Right cardiac atrium (tissue), 5 donors: Measurements from ENCODE around the gene SMAD9. TPM values are rescaled to one million over a fixed set of nuclear protein-coding genes. Genes with fewer than 3 reads are reported as not detected.

Experiments
- ATAC-seq, 2 donors: fragments of 200-7000 bp; cut with Tn5 transposase; one replicate each; pipeline versions ENCODE4 v1.8.0 to v1.9.1; 2020; ENCODE audit warnings: moderate library complexity in 2 of 2, mild to moderate bottlenecking in 1 of 2
- DNase-seq, 3 donors: peaks; one replicate each; pipeline ENCODE4 v3.0.0-alpha.2; 2020
- H3K27ac ChIP-seq: one replicate; pipeline ENCODE4 v1.5.1; 2013; ENCODE audit warnings: mild to moderate bottlenecking, low read length, control low read depth, moderate library complexity
- H3K27me3 ChIP-seq: one replicate; pipeline ENCODE4 v1.6.1; 2013; ENCODE audit not compliant: control insufficient read depth, insufficient read depth
- H3K4me1 ChIP-seq: one replicate; pipeline ENCODE4 v1.6.1; 2013; ENCODE audit warnings: low read length; ENCODE audit not compliant: control insufficient read depth, insufficient read depth
- H3K4me3 ChIP-seq: one replicate; pipeline ENCODE4 v1.5.1; 2013; ENCODE audit warnings: low read length, control low read depth
- H3K9me3 ChIP-seq: one replicate; pipeline ENCODE4 v1.6.1; 2013; ENCODE audit warnings: low read length; ENCODE audit not compliant: control insufficient read depth
- WGBS: extraction: QIAGEN DNeasy Blood & Tissue Kit; methylation state at CpG from one replicate; pipeline ENCODE4 v1.1.7; 2013; 5-methylcytosine and 5-hydroxymethylcytosine counted together
- intact Hi-C, 4 donors: fragments of 100-400 bp; cut with DNase I; formaldehyde crosslinking; loops; one replicate each; pipeline versions ENCODE4 v1.11.0 to v1.14.0; 2022 to 2023
- polyA plus RNA-seq: library from polyadenylated mRNA; stranded (reverse); fragments of 200-250 nt; gene quantifications from one replicate; pipeline ENCODE4 v1.2.3, GENCODE V29; 2013
- total RNA-seq, 4 donors: library from RNA; stranded (reverse); fragmentation: NEBNext Ultra II Directional; extraction: Animal tissue kit (Norgen Biotek cat#: 25700); gene quantifications; one replicate each; pipeline ENCODE4 v1.2.1, GENCODE V29; 2021
- donor health status: healthy with polysubstance abuse.
- donor health status: DM: no; HTN: yes; CAD: no.
- donor health status: DM: no; HTN: no; CAD: no.
- donor health status: DM: no; HTN: yes; CAD: no; lungs with severe emphysema.
- donor health status: DM: yes; HTN: yes; CAD: no.

The SMAD9 gene
- total and polyA plus RNA-seq, 5 donors, result 4.9 to 20.0 (median 12.4) TPM

DNA sequence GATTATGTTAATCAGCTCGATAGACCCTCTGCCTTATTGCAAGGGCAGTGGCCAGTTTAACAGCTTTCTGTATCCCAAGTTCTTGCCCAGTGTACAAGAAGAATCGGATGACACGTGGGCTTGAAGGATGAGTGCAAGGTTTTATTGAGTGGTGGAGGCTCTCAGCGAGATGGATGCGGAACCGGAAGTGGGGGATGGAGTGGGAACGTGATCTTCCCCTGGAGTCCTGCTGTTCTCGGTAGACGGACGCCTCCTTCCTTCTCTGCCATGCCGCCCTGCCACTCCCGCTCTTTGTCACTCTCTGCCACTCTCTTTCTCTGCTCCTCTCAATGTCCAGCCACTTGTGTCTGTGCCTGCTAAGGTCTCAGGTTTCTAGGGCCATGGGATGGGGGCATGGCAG, 80.1 kb downstream of the SMAD9 start:
- DNase-seq (no peak), ATAC-seq (no peak)
- 84% methylated on average over 12 of the region's 12 CpGs for WGBS
- H3K4me3 ChIP-seq, result no peak overlapping the region
- H3K9me3 ChIP-seq, result no peaks in the 10 kb centered on the region
- intact Hi-C loops, result no loop called here
- H3K27me3 ChIP-seq, result no peaks in the 10 kb centered on the region
- H3K4me1 ChIP-seq, result peaks cover 6% of the 10 kb centered on the region
- no peak overlapping the region for H3K27ac ChIP-seq

- Histone ChIP-seq H3K27me3 (no peaks in the 10 kb centered on the region), H3K4me3 (no peak overlapping the region), H3K4me1 (peaks cover 6% of the 10 kb centered on the region), H3K9me3 (no peaks in the 10 kb centered on the region), H3K27ac (no peak overlapping the region)
- no peak for DNase-seq
- 73% methylated on average over 3 of the region's 3 CpGs for WGBS
- ATAC-seq, result no peak
- intact Hi-C loops, result no loop called here
These were observed 80.8 kb downstream of the SMAD9 start for GRCh38 chr13:36839281-36839680.

DNA sequence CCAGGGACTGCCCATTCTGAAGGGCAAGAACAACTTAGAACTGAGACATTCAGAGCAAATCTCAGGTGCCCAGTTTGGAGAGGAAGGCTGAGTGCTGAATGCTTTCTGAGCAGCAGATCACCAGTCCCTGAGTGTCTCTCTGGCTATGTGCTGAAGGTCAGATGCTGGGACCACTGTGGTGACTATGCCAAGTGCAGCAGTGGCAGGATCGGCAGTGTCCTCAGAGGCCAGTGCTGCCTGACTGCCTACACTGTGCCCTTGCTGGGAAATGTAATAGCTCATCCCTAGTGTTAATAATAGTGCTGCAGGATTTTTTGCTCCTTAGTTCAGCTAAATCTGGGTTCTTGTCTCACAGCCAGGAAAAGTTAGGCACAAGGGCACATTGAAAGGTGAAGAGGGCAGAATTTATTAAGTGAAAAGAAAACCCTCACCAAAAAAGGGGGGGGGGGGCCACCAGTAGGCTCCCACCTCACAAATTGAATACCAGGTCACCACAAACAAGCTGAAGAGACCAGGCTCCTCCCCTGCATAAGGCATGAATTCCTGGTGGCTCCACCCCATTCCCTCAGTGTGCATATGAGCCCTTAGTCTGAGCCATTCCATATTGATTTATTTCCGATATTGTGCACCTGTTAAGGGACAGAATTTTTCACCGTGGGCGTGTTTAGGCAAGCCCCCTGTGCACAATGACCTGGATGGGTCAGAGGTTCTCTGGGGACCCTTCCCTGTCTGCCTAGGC, 82.5 kb downstream of the SMAD9 start:
- Histone ChIP-seq H3K4me1 (peaks cover 6% of the 10 kb centered on the region), H3K4me3 (no peak overlapping the region), H3K27me3 (no peaks in the 10 kb centered on the region), H3K9me3 (no peaks in the 10 kb centered on the region), H3K27ac (peak overlapping the region; percentile 72)
- 59% methylated on average over 4 of the region's 4 CpGs for WGBS
- peak in 1 of 3 donors; percentile 37 for DNase-seq
- intact Hi-C loops, result no loop called here
- peak; percentile 82 to 84 for ATAC-seq

DNA sequence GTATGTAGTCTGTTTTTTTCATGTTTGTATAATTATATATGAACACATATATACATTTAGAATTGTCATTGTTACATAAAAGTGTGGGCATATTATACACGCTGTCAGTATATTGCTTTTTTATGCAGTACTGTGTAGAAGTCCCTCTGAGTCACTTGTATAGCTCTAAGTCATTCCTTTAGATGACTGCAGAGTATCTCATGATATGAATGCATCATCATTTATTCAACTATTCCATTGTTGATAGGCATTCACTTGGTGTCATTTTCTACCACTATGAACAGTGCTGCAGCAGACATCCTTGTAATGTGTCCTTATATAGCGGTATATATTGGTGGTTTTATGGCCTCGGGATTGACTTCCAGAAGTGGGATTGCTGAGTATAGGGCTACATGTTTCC, 85.7 kb downstream of the SMAD9 start:
- Histone ChIP-seq H3K4me1 (peaks cover 6% of the 10 kb centered on the region), H3K27me3 (no peaks in the 10 kb centered on the region), H3K27ac (no peak overlapping the region), H3K9me3 (no peaks in the 10 kb centered on the region), H3K4me3 (no peak overlapping the region)
- intact Hi-C loops, result no loop called here
- WGBS, result 98% methylated on average over 3 of the region's 3 CpGs
- ATAC-seq (no peak), DNase-seq (no peak)

DNA sequence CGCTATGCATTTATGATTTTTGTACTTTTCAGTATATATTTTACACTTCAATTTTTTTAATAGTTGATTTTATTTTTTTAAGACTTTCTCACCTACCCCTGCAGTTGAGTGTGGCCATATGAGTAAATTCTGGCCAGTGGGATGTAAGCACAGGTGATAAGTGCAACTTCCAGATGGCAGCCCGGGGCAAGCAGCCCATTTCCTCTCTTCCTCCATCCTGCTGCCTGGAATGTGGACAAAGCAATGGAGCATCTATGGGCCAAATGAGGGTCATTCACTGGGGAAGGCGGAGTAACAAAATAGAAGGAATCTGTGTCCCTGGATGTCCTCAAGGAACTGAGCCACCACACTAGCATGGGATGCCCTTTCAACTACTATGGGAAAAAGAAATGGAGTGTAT, 88.7 kb downstream of the SMAD9 start:
- 94% methylated on average over 3 of the region's 3 CpGs for WGBS
- Histone ChIP-seq H3K9me3 (no peaks in the 10 kb centered on the region), H3K27ac (no peak overlapping the region), H3K4me1 (no peaks in the 10 kb centered on the region), H3K4me3 (no peak overlapping the region), H3K27me3 (no peaks in the 10 kb centered on the region)
- intact Hi-C loops, result no loop called here
- ATAC-seq (no peak), DNase-seq (no peak)

DNA sequence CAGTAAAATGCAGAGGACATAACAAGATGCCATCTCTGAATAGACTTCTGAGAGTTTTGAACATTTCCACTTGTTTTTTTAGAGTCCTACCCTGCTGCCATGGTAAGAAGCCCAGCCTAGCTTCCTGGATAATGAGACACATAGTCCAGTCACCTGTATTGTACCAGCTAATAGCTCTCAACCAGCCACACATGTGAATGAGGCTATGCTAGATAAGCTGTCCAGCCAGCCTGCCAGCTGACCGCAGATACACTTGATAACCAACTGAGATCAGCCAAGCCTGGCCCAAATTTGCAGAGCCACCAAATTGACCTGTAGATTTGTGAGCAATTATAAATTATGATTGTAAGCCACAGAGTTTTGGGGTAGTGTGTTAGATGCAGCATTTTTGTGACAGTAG, 90.3 kb downstream of the SMAD9 start:
- DNase-seq, result no peak
- intact Hi-C loops, result no loop called here
- H3K27ac ChIP-seq, result no peak overlapping the region
- H3K9me3 ChIP-seq, result no peaks in the 10 kb centered on the region
- WGBS, result 34% methylated on average over 1 of the region's 1 CpG
- no peaks in the 10 kb centered on the region for H3K4me1 ChIP-seq
- no peak overlapping the region for H3K4me3 ChIP-seq
- ATAC-seq, result no peak
- H3K27me3 ChIP-seq, result no peaks in the 10 kb centered on the region

DNA sequence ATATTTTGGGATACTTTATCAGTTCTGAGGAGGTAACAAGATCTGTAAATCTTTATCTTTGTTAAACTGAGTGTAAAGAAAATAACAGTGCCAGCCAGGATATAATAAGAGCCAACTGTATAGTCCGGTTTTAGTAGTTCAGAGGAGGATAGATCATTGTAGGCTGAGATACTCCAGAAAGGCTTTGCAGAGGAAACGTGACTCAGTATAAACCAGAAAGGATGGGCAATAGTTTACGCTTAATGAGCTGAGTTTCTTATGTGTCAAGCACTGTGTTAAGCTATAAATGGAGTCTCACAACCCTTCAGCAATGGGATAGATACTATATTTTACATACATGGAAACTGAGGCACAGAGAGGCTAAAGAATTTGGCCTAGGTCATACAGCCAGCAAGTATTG, 97.3 kb downstream of the SMAD9 start:
- WGBS, result 69% methylated on average over 3 of the region's 3 CpGs
- intact Hi-C loops, result no loop called here
- no peak overlapping the region for H3K4me3 ChIP-seq
- no peak overlapping the region for H3K27ac ChIP-seq
- ATAC-seq (no peak), DNase-seq (no peak)
- no peaks in the 10 kb centered on the region for H3K4me1 ChIP-seq
- H3K9me3 ChIP-seq, result no peaks in the 10 kb centered on the region
- no peaks in the 10 kb centered on the region for H3K27me3 ChIP-seq

GRCh38 chr13:36820222-36820621, 99.8 kb downstream of the SMAD9 start:
- WGBS, result 61% methylated on average over 4 of the region's 4 CpGs
- no peaks in the 10 kb centered on the region for H3K4me1 ChIP-seq
- no peaks in the 10 kb centered on the region for H3K27me3 ChIP-seq

GRCh38 chr13:36819739-36820090, 100.3 kb downstream of the SMAD9 start:
- DNase-seq, result no peak
- Histone ChIP-seq H3K9me3 (no peaks in the 10 kb centered on the region), H3K4me3 (peak overlapping the region; percentile 85), H3K27ac (no peak overlapping the region), H3K4me1 (no peaks in the 10 kb centered on the region), H3K27me3 (no peaks in the 10 kb centered on the region)
- under 1% methylated on average over 20 of the region's 20 CpGs for WGBS
- peak; percentile 4 to 9 for ATAC-seq
- intact Hi-C loops, result no loop called here

More at GRCh38 chr13:36820222-36820621, 99.8 kb downstream of the SMAD9 start:
- Histone ChIP-seq H3K4me3 (peak overlapping the region; percentile 85), H3K27ac (no peak overlapping the region), H3K9me3 (no peaks in the 10 kb centered on the region)
- ATAC-seq (no peak), DNase-seq (no peak)
- intact Hi-C loops, result no loop called here

GRCh38 chr13:36818804-36819738, 101.0 kb downstream of the SMAD9 start, which contains the start of gene RFXAP:
TSS of gene RFXAP (plus strand) at chr13:36819222. CDS start at chr13:36819358, 136 bp downstream.
- Histone ChIP-seq H3K27ac (peak within 1 kb of the TSS; percentile 5), H3K9me3 (no peaks in the 10 kb centered on the region), H3K4me3 (peak within 1 kb of the TSS; percentile 85), H3K4me1 (peaks cover 4% of the 10 kb centered on the region), H3K27me3 (no peaks in the 10 kb centered on the region)
- under 1% methylated on average over 78 of the region's 78 CpGs for WGBS
- DNase-seq (peak; percentile 95 to 98 (median 97)), ATAC-seq (peak; percentile 98 to 99)
- intact Hi-C loops, result no loop called here
